Measurements from ENCODE around the gene ZNF277.

ZNF277 gene

GRCh38 chr7:112283382-112283910 lies 77.0 kb downstream of the ZNF277 start:
- POLR2A ChIA-PET = no interaction called here
- no peak for TF ChIP-seq CTCF (IDR thresholded peaks at IDR 0.05; ENCODE audit: insufficient read depth, low read length, missing control alignments)
- DNase-seq (ENCODE audit: low read depth, low spot score) = no peak
- no peak overlapping the region for H3K4me3 ChIP-seq (ENCODE audit: low read depth, low read length)
- CTCF ChIA-PET = no interaction called here

- ChIA-PET POLR2A (no interaction called here), CTCF (no interaction called here)
- H3K4me3 ChIP-seq (ENCODE audit: low read depth, low read length) = no peak overlapping the region
- no peak for TF ChIP-seq CTCF (IDR thresholded peaks at IDR 0.05; ENCODE audit: insufficient read depth, low read length, missing control alignments)
- no peak for DNase-seq (ENCODE audit: low read depth, low spot score)
Observed at GRCh38 chr7:112286250-112287086, 80.0 kb downstream of the ZNF277 start.

GRCh38 chr7:112288301-112288700 lies 81.8 kb downstream of the ZNF277 start:
- H3K4me3 ChIP-seq (ENCODE audit: low read depth, low read length) = no peak overlapping the region
- ChIA-PET POLR2A (no interaction called here), CTCF (no interaction called here)
- no peak for TF ChIP-seq CTCF (IDR thresholded peaks at IDR 0.05; ENCODE audit: insufficient read depth, low read length, missing control alignments)
- no peak for DNase-seq (ENCODE audit: low read depth, low spot score)

GRCh38 chr7:112290065-112290464 lies 83.6 kb downstream of the ZNF277 start:
- TF ChIP-seq CTCF (IDR thresholded peaks at IDR 0.05; ENCODE audit: insufficient read depth, low read length, missing control alignments) = no peak
- no peak overlapping the region for H3K4me3 ChIP-seq (ENCODE audit: low read depth, low read length)
- no peak for DNase-seq (ENCODE audit: low read depth, low spot score)
- ChIA-PET POLR2A (no interaction called here), CTCF (no interaction called here)

GRCh38 chr7:112292162-112292561 lies 85.7 kb downstream of the ZNF277 start:
- DNase-seq (ENCODE audit: low read depth, low spot score) = no peak
- TF ChIP-seq CTCF (IDR thresholded peaks at IDR 0.05; ENCODE audit: insufficient read depth, low read length, missing control alignments) = no peak
- POLR2A ChIA-PET = no interaction called here
- CTCF ChIA-PET = no interaction called here
- H3K4me3 ChIP-seq (ENCODE audit: low read depth, low read length) = no peak overlapping the region

- ChIA-PET CTCF (no interaction called here), POLR2A (no interaction called here)
- no peak for TF ChIP-seq CTCF (IDR thresholded peaks at IDR 0.05; ENCODE audit: insufficient read depth, low read length, missing control alignments)
- no peak for DNase-seq (ENCODE audit: low read depth, low spot score)
- H3K4me3 ChIP-seq (ENCODE audit: low read depth, low read length) = no peak overlapping the region
Observed at GRCh38 chr7:112293416-112293815, 86.9 kb downstream of the ZNF277 start.
